Astrocyte (in vitro differentiated cells and primary cell): Measurements from ENCODE around the gene TP73.

ENCODE experiments used
- EZH2 ChIP-seq: IDR thresholded peaks from 2 replicates; pipeline ENCODE4 v1.6.1; 2012; ENCODE audit warnings: mild to moderate bottlenecking, low read length, inconsistent platforms; ENCODE audit not compliant: insufficient read depth
- TF ChIP-seq, protein P1 (sequence below): IDR thresholded peaks from 2 replicates; pipeline ENCODE4 v1.5.1; 2011; ENCODE audit warnings: low read depth, mild to moderate bottlenecking, inconsistent platforms, low read length, moderate library complexity; ENCODE audit not compliant: insufficient read depth

- TF ChIP-seq, protein P1, sequence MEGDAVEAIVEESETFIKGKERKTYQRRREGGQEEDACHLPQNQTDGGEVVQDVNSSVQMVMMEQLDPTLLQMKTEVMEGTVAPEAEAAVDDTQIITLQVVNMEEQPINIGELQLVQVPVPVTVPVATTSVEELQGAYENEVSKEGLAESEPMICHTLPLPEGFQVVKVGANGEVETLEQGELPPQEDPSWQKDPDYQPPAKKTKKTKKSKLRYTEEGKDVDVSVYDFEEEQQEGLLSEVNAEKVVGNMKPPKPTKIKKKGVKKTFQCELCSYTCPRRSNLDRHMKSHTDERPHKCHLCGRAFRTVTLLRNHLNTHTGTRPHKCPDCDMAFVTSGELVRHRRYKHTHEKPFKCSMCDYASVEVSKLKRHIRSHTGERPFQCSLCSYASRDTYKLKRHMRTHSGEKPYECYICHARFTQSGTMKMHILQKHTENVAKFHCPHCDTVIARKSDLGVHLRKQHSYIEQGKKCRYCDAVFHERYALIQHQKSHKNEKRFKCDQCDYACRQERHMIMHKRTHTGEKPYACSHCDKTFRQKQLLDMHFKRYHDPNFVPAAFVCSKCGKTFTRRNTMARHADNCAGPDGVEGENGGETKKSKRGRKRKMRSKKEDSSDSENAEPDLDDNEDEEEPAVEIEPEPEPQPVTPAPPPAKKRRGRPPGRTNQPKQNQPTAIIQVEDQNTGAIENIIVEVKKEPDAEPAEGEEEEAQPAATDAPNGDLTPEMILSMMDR = no peak
- TF ChIP-seq EZH2 = peak; percentile 14
Measured at GRCh38 chr1:3652548-3653285, 401 bp downstream of the TP73 start.
